ENCODE results near the gene IL6ST. TPM values are rescaled to one million over a fixed set of nuclear protein-coding genes. Genes with fewer than 3 reads are reported as not detected.

IL6ST gene
- polyA plus RNA-seq, 4 donors = 93.8 to 151 (median 137) TPM

GRCh38 chr5:55900068-55900467, 94.7 kb downstream of the IL6ST start:
- no peak for DNase-seq (ENCODE audit: low read depth in 4 of 4, low spot score in 3 of 4)

GRCh38 chr5:55899344-55899743, 95.4 kb downstream of the IL6ST start:
- DNase-seq (ENCODE audit: low read depth in 4 of 4, low spot score in 3 of 4) = no peak

- DNase-seq (ENCODE audit: low read depth in 4 of 4, low spot score in 3 of 4) = no peak
Measured at GRCh38 chr5:55897905-55898304, 96.9 kb downstream of the IL6ST start.

GRCh38 chr5:55897206-55897894, 97.4 kb downstream of the IL6ST start:
- no peak for DNase-seq (ENCODE audit: low read depth in 4 of 4, low spot score in 3 of 4)

- DNase-seq (ENCODE audit: low read depth in 4 of 4, low spot score in 3 of 4) = no peak
Measured at GRCh38 chr5:55896663-55897062, 98.1 kb downstream of the IL6ST start.

- no peak for DNase-seq (ENCODE audit: low read depth in 4 of 4, low spot score in 3 of 4)
Measured at GRCh38 chr5:55896238-55896637, 98.5 kb downstream of the IL6ST start.

- no peak for DNase-seq (ENCODE audit: low read depth in 4 of 4, low spot score in 3 of 4)
Measured at GRCh38 chr5:55895346-55895745, 99.4 kb downstream of the IL6ST start.

- no peak for DNase-seq (ENCODE audit: low read depth in 4 of 4, low spot score in 3 of 4)
Measured at GRCh38 chr5:55894135-55894534, 100.6 kb downstream of the IL6ST start.

- DNase-seq (ENCODE audit: low read depth in 4 of 4, low spot score in 3 of 4) = no peak
Measured at GRCh38 chr5:55892479-55892878, 102.3 kb downstream of the IL6ST start.

- no peak for DNase-seq (ENCODE audit: low read depth in 4 of 4, low spot score in 3 of 4)
Measured at GRCh38 chr5:55888205-55888604, 106.6 kb downstream of the IL6ST start.

GRCh38 chr5:55885359-55885758, 109.4 kb downstream of the IL6ST start:
- no peak for DNase-seq (ENCODE audit: low read depth in 4 of 4, low spot score in 3 of 4)

Other genes with a start within 250 kb of the IL6ST start
- under 1 TPM in 3 of 4 donors, not detected in 1; 0.08 to 0.10 (median 0.09) TPM for gene IL31RA, start 143.6 kb downstream of the IL6ST start, polyA plus RNA-seq (ENCODE audit: insufficient read length in 4 of 4)
- gene ANKRD55, start 238.4 kb upstream of the IL6ST start, polyA plus RNA-seq (ENCODE audit: insufficient read length in 4 of 4) = 1 to 10 TPM; 1.1 to 1.6 (median 1.5) TPM

All from right renal pelvis (tissue), 4 donors.